GM12878 (cell line): Measurements from ENCODE around the gene FYTTD1. TPM values are rescaled to one million over a fixed set of nuclear protein-coding genes. Genes with fewer than 3 reads are reported as not detected.
A peak's percentile ranks its signal among the peaks of the same experiment; 100 is the strongest.
"Not testable (repeated sequence)": the region's sequence is repeated elsewhere in the genome, so short reads cannot be mapped to it uniquely, and the experiment has no call there.

Experiments
- ATAC-seq: fragments of 200-7000 bp; cut with Tn5 transposase; 3 replicates; pipeline ENCODE4 v1.9.1; 2020; ENCODE audit warnings: mild to moderate bottlenecking, moderate library complexity
- BruUV-seq: library from RNA; stranded (reverse); fragments of 400-500 nt; replicated peaks from 2 replicates; lab custom pipeline; 2021; lab: Mats Ljungman, UMichigan
- CTCF ChIA-PET: fragments of 300-600 bp; sonication (Branson Sonifier 250); formaldehyde crosslinking; extraction: SDS; loops from one replicate; lab custom pipeline; 2021; ENCODE audit warnings: inconsistent platforms; lab: Yijun Ruan, JAX
- POLR2A ChIA-PET: fragments of 350-600 bp; formaldehyde crosslinking; extraction: SDS; loops from one replicate; lab custom pipeline; 2021; ENCODE audit warnings: inconsistent platforms; lab: Charles Lee
- RAD21 ChIA-PET: fragments of 300-600 bp; sonication (Branson Sonifier 250); formaldehyde crosslinking; loops from one replicate; lab custom pipeline; 2023; ENCODE audit warnings: antibody characterized with exemption; ENCODE audit not compliant: unreplicated experiment; lab: Charles Lee
- SMC1A ChIA-PET: fragments of 300-600 bp; sonication (Branson Sonifier 250); formaldehyde crosslinking; loops from one replicate; lab custom pipeline; 2023; ENCODE audit not compliant: unreplicated experiment, uncharacterized antibody; lab: Charles Lee
- DNase-seq: peaks from one replicate; pipeline ENCODE4 v3.0.0-alpha.2; 2011; ENCODE audit warnings: low read depth, low spot score
- FAIRE-seq: peaks from 3 replicates; lab custom pipeline; 2011; peaks lifted over from hg19 to GRCh38; lab: Jason Lieb, UNC
- H2AFZ ChIP-seq: 2 replicates; pipeline ENCODE4 v1.6.0; 2011; ENCODE audit warnings: low read depth, low read length, control low read depth; ENCODE audit not compliant: control insufficient read depth
- H3K27ac ChIP-seq: 2 replicates; pipeline ENCODE4 v1.5.1; 2011; ENCODE audit warnings: control low read depth; ENCODE audit not compliant: control insufficient read depth, insufficient read depth
- H3K27me3 ChIP-seq, 2 experiments: replicated peaks in 1 of 2; 2 replicates each; pipeline versions ENCODE4 v1.6.0 to v1.6.1; 2011; ENCODE audit warnings: low read length in 1 of 2; ENCODE audit not compliant: control insufficient read depth in 2 of 2, insufficient read depth in 2 of 2
- H3K36me3 ChIP-seq, 2 experiments: 2 replicates each; pipeline ENCODE4 v1.5.1; 2011; ENCODE audit warnings: low read length in 1 of 2; ENCODE audit not compliant: control insufficient read depth in 2 of 2, insufficient read depth in 2 of 2
- H3K4me1 ChIP-seq: 2 replicates; pipeline ENCODE4 v1.6.1; 2011; ENCODE audit warnings: mild to moderate bottlenecking, low read length, moderate library complexity, mixed read lengths; ENCODE audit not compliant: control insufficient read depth, insufficient read depth
- H3K4me2 ChIP-seq: 2 replicates; pipeline ENCODE4 v1.6.0; 2011; ENCODE audit warnings: control low read depth; ENCODE audit not compliant: control insufficient read depth, insufficient read depth
- H3K4me3 ChIP-seq: fragments of 200-600 bp; sonication (generic); 2 replicates; pipeline ENCODE4 v1.5.1; 2016
- H3K79me2 ChIP-seq: 2 replicates; pipeline ENCODE4 v1.6.0; 2011; ENCODE audit warnings: low read length; ENCODE audit not compliant: control insufficient read depth, insufficient read depth
- H3K9ac ChIP-seq: 2 replicates; pipeline ENCODE4 v1.8.0; 2011; ENCODE audit warnings: low read length, control low read depth, mixed read lengths; ENCODE audit not compliant: control insufficient read depth, insufficient read depth
- H3K9me3 ChIP-seq: replicated peaks from 3 replicates; pipeline ENCODE4 v1.5.1; 2011; ENCODE audit warnings: mild to moderate bottlenecking, low read length; ENCODE audit not compliant: control insufficient read depth, insufficient read depth
- H4K20me1 ChIP-seq: 2 replicates; pipeline ENCODE4 v1.6.0; 2011; ENCODE audit not compliant: control insufficient read depth, insufficient read depth
- NKRF ChIP-seq: fragments of 450-650 bp; conservative IDR thresholded peaks from 2 replicates; pipeline ENCODE4 v1.6.1; 2017; ENCODE audit warnings: mild to moderate bottlenecking, moderate library complexity
- WGBS: methylation state at CpG from one replicate; pipeline ENCODE4 v1.1.6; 2016; ENCODE audit warnings: low lambda C conversion rate; ENCODE audit not compliant: insufficient replicate concordance, insufficient coverage; ENCODE audit errors: missing lambda C conversion rate; 5-methylcytosine and 5-hydroxymethylcytosine counted together
- in situ Hi-C: fragments of 300-500 bp; cut with MboI; formaldehyde crosslinking; loops from 9 replicates; pipeline ENCODE4 v1.14.3; 2018; ENCODE audit warnings: mixed read lengths
- intact Hi-C: fragments of 100-400 bp; cut with micrococcal nuclease; formaldehyde crosslinking; loops from one replicate; pipeline ENCODE4 v1.14.2; 2022; ENCODE audit not compliant: unreplicated experiment
- polyA plus RNA-seq, 11 experiments: library from polyadenylated mRNA; depleted of rRNA in 4 of 11; unstranded in 6 of 11; stranded (reverse) in 5 of 11; fragments of >200 nt; fragmentation: Nextera tagmentation in 4 of 11; fragmentation: Illumina TruSeq in 1 of 11; extraction: Ambion mirVana in 4 of 11; extraction: Trizol in 1 of 11; gene quantifications; 1 replicate in 1 of 11; 2 replicates in 10 of 11; pipeline versions ENCODE4 v1.2.1 to v1.2.3, GENCODE V29; 2011 to 2016; ENCODE audit warnings: inconsistent platforms in 2 of 11, missing spikeins in 2 of 11, low read depth in 1 of 11
- total RNA-seq, 4 experiments: library from RNA; depleted of rRNA in 3 of 4; stranded (reverse); fragments of >200 nt in 3 of 4; fragmentation: Illumina TruSeq in 1 of 4; extraction: Trizol in 1 of 4; gene quantifications; 2 replicates each; pipeline versions ENCODE4 v1.2.1 to v1.2.3, GENCODE V29; 2013 to 2021

Gene FYTTD1
- total and polyA plus RNA-seq, 10 of the 15 experiments (the other 5 are each of a cell fraction or from before 2014, with no cell fraction given), result 25.5 to 101 (median 59.4) TPM

GRCh38 chr3:197709135-197709534 is 40.5 kb upstream of the FYTTD1 start (continued):
- no peak for TF ChIP-seq NKRF

DNA sequence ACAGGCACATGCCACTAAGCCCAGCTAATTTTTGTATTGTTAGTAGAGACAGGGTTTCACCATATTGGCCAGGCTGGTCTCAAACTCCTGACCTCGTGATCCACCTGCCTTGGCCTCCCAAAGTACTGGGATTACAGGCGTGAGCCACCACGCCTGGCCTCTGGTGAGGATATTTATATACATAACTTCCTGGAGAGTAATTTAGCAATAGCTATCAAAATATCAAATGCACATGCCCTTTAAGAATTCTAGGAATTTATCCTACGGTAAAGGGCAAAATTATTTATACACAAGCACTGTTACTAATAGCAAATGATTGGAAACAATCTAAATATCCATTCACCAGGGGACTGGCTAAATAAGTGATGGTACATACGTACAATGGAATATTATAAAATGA is 38.7 kb upstream of the FYTTD1 start:
- ATAC-seq, FAIRE-seq, DNase-seq, H4K20me1 ChIP-seq, H3K4me3 ChIP-seq, in situ Hi-C loops, H3K27me3 ChIP-seq, BruUV-seq, H3K9me3 ChIP-seq, H2AFZ ChIP-seq, H3K9ac ChIP-seq: not testable (repeated sequence)
- POLR2A ChIA-PET, result interaction anchor here (0.9 to 6.0 kb wide), 9 partner anchors 13 to 156 kb away, joined by 3 to 72 read pairs (median 7); partner anchors contain the start of genes BDH1 and RUBCN
- WGBS, result 88% methylated on average over 5 of the region's 5 CpGs
- H3K4me2 ChIP-seq, result peak overlapping the region; percentile 84; the same call in 1 of the 2 replicates
- H3K4me1 ChIP-seq, result peaks cover 46% of the 10 kb centered on the region
- peaks cover 62% of the 10 kb centered on the region for H3K79me2 ChIP-seq
- RAD21 ChIA-PET, result interaction anchor here (0.8 to 5.8 kb wide), 8 partner anchors 9 to 110 kb away, joined by 3 to 59 read pairs (median 5); partner anchors contain the start of gene RUBCN
- intact Hi-C loops, result loop anchor here (5.0 kb wide), 1 partner anchor 41 kb away; no protein-coding TSS in a partner anchor
- CTCF ChIA-PET, result interaction anchor here (1.0 to 5.1 kb wide), 7 partner anchors 13 to 112 kb away, joined by 3 to 37 read pairs (median 10); partner anchors contain the start of gene RUBCN
- H3K27ac ChIP-seq, result peak overlapping the region; percentile 95
- peaks cover 5 to 14% of the 10 kb centered on the region in 2 experiments for H3K36me3 ChIP-seq
- SMC1A ChIA-PET, result interaction anchor here (0.9 to 8.1 kb wide), 8 partner anchors 15 to 89 kb away, joined by 3 to 163 read pairs (median 14); partner anchors contain the start of genes FYTTD1, LRCH3 and RUBCN
